Inflammatory macrophage (primary cell): ENCODE results near the gene OIP5.
A peak's percentile ranks its signal among the peaks of the same experiment; 100 is the strongest.
"Not testable (repeated sequence)": the region's sequence is repeated elsewhere in the genome, so short reads cannot be mapped to it uniquely, and the experiment has no call there.

Experiments used
- DNase-seq, 2 donors: peaks; one replicate each; pipeline ENCODE4 v3.0.0-alpha.2; 2020 to 2022

The OIP5 gene

DNA sequence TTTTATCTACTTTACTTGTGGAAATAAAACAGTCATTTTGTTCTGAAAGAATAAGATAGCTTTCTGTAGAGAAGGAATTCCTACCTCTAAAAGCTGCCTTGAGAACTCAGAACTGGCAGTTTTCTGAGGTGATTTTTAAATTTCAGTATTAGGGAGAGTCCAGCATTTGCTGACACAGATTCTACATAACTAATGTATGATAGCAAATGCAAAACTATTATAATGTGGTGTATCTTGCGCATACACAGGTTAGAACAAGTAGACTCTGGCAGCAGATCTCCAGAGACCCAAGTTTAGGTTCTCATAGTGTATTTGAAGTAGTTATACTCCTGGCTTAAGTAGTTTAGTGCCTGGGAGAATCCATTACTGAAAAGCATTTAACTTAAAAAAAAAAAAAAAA lies 30.8 kb downstream of the OIP5 start:
- no peak for DNase-seq

DNA sequence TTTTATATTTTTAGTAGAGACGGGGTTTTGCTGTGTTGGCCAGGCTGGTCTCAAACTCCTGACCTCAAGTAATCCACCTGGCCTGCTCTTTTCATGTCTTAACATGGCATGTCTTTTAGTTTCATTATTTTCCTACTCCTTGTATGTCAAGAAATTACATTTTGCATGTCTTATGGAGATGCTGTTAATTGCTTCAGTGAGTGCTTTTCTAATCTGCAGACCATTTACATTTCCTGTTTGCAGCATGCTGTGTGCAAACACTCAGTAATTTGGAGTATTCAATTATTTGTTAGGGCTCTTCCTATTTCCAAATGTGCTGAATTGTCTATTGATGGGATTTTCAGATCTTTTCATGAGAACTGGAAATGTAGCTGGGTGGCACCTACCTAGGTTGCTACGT lies 31.3 kb downstream of the OIP5 start:
- not testable (repeated sequence) for DNase-seq

DNA sequence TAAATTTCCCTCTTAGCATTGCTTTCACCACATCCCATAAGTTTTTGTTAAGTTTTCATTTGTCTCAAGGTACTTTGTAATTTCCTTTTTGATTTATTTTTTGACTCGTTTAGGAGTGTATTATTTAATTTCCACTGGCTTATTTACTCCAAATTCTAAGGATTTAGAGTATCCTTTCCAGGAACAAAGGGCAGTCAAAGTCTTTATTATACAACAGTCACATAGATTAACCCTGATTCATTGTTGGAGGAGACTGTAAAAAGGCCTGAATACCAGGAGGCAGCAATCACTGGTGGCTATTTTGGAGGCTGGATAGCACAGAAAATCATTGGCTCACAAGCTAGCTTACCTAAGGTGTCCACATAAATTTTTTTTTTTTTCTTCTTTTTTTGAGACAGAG lies 39.9 kb downstream of the OIP5 start:
- no peak for DNase-seq

DNA sequence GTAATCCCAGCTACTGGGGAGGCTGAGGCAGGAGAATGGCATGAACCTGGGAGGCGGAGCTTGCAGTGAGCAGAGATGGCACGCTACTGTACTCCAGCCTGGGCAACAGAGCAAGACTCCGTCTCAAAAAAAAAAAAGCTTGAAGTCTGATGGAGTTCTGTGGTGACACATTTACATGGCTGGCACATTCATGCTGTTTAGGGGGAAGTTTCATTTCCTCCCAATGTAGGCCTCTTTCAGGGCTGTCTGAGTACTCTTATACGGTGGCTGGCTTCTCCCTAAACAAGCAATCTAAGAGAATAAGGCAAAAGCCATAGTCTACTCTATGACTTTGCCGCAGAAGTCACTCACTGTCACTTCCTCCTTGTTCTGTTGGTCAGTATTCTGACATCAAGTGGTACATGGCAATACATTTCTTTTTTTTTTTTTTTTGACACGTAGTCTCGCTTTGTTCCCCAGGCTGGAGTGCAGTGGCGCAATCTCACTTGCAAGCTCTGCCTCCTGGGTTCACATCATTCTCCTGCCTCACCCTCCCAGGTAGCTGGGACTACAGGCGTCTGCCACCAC lies 41.2 kb downstream of the OIP5 start:
- DNase-seq = peak; percentile 80 to 89

DNA sequence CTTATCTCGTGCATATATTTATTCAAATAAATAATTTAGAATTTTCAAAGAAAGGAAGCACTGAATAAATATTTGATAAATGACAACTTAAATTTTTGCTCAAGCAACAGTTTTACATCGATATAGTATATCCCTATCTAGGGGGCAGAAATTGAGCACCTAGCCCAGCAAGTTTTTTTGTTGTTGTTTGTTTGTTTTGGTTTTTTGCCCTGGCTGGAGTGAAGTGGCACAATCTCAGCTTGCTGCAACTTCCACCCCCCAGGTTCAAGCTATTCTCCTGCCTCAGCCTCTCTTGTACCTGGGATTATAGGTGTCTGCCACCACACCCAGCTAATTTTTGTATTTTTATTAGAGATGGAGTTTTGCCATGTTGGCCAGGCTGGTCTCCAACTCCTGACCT lies 42.4 kb downstream of the OIP5 start:
- no peak for DNase-seq

DNA sequence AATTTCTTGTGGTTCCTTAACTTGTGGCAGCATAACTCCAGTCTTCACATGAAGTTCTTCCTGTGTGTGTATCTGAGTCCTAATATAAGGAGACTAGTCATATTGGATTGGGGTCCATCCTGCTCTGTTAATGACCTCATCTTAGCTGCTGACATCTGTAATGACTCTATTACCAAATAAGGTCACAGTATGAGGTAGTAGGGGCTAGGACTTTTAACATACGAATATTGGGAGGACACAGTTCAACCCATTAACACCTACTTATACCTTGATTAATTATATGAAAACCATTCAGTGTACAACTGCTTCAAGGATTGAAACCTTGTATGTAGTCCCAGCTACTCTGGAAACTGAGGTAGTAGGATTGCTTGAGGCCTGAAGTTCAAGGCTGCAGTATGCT lies 43.9 kb downstream of the OIP5 start:
- DNase-seq = peak in 1 of 2 donors; percentile 4

DNA sequence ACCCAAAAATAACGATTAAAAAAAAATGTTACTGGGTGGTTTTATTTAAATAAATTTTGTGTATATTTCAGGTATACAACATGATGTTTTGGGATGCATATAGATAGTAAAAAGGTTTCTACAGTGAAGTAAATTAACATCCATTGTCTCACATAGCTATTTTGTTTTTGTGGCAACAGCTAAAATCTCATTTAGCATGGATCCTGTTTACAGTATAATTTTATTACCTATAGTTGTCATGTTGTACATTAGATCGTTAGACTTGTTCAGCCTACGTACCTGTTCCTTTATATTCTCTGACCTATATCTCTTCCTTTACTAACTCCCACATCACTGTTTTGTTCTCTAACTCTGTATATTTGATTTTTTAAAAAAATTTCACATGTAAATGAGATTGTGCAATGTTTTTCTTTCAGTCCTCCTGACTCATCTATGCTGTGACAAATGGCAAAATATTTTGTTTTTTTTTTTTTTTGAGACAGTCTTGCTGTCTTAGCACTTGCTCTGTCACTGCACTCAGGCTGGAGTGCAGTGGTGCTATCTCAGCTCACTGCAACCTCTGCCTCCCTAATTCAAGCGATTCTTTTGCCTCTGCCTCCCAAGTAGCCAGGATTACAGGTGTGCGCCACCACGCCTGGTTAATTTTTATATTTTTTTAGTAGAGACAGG lies 45.6 kb downstream of the OIP5 start:
- peak; percentile 25 to 71 for DNase-seq

DNA sequence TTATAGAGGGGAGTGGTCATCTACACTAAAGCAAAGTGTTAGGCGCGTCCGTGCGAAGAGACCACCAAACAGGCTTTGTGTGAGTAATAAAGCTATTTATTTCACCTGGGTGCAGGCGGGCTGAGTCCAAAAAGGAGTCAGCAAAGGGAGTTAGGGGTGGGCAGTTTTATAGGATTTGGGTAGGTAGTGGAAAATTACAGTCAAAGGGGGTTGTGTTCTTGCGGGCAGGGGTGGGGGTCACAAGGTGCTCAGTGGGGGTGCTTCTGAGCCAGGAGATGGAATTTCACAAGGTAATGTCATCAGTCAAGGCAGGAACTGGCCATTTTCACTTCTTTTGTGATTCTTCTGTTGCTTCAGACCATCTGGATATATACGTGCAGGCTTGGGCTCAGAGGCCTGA lies 47.1 kb downstream of the OIP5 start:
- DNase-seq = no peak

DNA sequence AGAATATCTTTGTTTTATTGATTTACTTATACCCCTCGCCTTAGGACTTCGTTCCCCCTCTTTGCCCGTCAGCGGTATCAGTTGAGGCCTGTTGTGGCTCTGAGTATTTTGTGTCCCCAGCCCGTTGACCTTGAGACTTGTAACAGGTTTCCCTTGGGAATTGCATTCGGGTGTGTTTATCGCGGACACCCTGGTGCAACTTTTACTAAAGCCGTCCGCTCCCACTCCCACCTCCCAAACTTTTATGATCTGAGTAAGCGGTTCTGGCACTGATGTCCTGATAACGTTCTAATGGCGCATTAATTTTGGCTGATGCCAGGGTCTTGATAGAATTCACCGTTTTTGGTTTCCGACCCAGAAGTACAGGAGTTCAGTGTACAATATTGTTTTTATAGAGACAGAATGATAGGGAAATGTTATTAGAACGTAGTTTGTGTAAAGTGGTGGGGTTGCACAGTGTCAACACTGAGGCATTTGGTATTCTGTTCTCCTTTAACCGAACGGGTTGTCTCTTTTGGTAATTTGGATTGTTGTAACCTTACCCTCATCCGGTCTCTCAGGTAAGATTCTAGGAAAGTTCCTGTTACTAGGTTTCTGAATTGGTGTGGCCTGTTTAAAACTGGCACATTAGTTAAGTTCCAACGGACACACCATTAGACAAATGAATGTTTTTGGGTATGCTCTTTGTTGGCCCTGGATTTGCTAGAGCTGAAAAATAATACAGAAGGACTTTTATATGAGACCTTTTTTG lies 47.8 kb downstream of the OIP5 start:
- no peak for DNase-seq

DNA sequence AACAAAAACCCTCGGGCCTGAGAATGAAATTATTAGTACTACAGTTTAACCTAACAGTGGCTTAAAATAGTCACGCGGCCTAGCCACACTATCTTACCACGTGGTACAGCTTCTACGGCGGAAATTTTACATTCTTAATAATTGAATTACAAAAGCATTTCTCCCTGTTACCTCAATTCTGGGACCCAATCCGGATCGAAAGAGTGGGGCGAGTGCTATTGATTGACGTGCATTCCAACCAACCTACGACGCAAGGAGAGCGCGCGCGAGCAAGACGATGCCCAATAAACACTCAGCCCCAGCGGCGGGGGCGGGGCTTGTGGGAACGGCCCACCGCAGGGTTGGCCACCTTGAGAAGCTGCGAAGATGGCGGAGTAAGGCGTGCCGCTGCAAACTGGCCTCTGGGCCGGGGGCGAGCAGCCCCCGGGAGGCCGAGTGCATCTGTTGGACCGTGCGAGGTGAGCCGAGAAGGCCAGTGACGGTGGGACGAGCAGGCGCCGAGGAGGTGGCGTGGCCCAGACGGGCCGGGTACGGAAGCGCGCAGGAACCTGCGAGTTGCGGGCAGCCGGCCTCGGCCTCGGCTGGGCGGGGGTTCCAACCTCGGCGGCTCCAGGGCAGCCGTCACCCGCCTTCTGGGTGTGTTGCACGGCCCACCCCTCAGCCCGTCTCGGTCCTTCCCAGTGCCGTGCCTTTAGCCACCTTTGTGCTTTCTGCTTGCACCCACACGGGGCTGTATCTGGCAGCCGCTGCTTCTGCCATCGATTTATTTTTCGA lies 48.6 kb downstream of the OIP5 start:
- DNase-seq = peak; percentile 100

DNA sequence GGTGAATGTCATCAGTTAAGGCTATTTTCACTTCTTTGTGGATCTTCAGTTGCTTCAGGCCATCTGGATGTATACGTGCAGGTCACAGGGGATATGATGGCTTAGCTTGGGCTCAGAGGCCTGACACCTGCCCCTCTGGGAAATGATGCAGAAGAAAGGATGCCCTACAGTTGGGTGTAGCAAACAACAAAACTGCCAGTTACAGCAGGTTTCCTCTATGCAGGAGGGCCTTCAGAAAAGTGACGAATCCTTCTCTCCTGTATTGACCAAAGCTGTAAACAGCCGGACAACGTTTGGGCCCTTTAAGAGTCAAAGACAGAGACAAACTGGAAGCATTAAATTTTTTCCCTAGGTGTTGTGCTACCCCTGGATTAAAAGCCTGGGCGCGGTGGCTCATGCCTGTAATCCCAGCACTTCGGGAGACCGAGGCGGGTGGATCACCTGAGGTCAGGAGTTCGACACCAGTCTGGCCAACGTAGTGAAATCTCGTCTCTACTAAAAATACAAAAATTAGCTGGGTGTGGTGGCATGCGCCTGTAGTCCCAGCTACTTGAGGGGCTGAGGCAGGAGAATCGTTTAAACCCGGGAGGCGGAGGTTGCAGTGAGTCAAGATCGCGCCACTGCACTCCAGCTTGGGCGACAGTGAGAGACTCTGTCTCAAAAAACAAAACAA lies 49.3 kb downstream of the OIP5 start:
- not testable (repeated sequence) for DNase-seq

DNA sequence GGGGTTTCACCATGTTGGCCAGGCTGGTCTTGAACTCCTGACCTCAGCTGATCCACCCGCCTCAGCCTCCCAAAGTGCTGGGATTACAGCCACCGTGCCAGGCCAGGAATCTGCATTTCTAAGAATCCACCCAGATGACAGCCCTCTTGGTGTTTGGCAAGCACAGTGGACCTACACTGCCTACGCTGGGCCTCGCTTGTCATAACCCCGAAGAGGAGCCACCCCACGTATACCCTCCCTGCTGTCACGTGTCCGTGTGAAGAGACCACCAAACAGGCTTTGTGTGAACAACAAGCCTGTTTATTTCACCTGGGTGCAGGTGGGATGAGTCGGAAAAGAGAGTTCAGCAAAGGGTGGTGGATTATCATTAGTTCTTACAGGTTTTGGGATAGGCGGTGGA lies 50.0 kb downstream of the OIP5 start:
- DNase-seq = not testable (repeated sequence)

DNA sequence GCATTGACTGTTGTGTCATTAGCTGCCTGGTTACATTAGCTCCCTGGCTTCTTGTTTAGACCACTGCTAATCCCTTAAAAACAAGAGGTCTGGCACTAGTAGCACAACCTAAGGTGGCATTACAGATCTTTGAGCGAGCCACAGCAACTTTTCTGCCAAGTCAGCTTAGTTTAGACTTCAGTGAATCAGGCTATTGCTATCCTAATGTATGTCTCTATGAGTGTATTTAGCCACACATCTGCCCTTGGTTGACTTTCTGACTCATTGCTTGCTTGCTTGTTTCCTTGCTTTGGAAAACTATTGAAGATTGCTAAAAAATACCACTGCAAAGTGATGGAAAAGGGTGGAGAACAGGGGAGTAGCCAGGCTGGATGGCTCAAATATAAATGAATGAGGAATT lies 51.2 kb downstream of the OIP5 start:
- DNase-seq = no peak

DNA sequence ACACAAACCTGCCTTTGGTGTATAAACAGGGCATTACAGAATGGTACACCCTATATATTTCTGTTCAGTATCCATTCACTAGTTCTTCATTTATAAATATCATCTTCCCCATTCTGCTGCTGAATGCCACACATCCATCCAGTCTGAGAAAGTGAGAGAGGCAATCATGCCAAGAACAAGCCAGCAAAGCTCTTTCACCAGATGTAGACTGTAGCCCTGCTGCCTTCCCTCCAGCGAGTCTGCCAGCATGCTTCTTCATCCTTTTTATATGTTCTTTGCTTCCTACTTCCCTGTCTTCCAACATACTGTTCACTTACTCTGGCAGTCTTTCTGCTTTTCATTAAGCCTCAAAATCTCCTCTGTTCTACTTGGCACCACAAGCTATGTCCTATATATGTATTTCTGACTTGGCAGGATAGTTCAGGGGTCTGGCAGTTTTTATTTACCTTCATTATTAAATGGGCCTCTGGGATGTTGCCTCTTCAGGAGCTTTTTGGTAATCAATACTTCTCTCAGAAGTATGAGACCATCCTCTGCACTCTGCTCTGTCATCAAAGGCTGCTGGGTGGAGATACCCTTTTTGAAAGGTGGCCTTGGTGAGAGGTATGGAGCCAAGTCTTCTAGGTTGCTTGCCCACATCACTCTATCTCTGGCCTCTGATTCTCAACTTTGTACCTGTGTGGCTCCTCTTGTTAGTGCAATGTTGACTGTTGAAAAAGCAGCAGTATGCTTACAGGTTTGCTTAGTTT lies 52.7 kb downstream of the OIP5 start:
- no peak for DNase-seq

DNA sequence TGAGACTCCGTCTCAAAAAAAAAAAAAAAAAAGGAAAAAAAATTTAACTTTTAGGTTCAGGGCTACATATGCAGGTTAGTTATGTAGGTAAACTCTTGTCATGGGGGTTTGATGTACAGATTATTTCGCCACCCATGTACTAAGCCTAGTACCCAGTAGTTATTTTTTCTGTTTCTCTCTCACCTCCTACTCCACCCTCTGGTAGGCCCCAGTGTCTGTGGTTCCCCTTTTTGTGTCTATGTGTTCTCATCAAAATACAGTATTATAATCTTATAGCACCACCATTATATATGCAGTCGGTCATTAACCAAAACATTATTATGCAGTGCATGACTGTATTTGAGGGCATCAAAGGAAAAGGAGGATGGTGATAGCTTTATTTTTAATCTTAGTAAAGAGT lies 54.1 kb downstream of the OIP5 start:
- DNase-seq = peak in 1 of 2 donors; percentile 20

DNA sequence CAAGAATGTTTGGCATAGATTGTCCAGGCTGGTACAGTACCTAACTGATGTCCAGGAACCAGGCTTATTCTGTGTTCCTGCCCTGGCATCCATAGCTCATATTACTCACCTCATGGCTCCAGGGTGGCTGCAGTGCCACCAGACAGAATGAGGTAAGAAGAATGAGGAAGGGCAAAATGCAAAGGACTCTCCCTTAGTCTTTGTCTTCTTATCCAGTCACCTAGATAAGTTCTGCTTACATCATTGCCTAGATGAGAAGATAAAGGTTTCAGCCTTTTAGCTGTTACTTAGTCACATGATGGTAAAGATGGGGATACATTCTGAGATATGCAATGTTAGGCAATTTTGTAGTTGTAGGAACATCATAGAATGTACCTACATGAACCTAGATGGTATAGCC lies 55.6 kb downstream of the OIP5 start:
- DNase-seq = no peak

DNA sequence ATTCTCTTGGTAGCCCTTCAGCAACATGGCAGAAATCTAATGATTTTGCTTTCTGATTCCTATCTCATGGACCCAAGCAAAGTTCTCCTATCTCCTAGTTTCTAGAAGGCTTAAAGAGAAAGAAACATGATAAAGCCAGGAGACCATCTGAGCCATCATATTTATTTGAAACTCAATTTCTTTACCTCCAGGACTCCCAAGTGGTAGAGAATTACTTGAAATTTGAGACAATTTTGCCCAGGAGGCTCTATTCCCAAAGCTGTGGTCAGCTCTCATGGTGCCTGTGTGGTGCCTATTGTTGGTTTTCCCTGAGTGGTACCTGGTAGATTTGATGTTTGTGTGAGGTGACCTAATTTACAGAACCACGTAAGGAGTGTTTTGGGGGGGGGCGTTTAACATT lies 62.5 kb downstream of the OIP5 start:
- DNase-seq = no peak

DNA sequence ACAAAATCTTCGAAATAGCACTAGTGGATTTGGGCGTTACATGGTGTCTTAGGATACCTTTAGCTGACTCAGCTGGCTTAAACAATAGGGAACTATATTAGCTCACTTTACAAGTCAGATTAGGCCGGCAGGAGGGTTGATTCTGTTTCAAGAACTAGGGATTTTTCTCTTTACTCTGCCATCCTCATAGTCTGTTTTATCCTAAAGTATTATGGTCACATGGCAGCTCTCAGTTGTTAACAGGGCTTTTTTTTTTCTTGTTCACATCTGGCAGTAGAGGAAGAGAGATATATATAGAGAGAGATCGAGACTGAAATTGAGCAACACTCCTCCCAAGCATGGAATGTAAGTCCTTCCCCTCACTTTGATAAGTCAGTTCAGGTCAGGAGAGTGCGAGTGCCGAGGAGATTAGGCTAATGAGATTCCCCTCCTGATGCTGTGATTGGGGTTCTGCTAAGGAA lies 68.5 kb downstream of the OIP5 start:
- DNase-seq = peak; percentile 21 to 47

DNA sequence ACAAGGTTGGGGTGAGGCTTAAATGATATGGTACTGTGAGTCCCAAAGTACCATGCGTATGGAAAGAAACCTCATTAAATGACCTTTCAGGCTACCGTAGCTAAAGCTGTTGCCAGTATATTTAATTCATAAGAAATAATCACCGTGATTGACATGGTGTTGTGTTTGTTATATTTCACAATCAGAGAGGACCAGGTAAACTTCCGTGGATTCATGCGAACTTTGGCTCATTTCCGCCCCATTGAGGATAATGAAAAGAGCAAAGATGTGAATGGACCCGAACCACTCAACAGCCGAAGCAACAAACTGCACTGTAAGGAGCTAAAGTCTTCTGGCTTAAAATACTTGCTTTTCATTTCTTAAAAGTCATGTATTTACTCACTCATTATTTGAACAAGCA lies 69.8 kb downstream of the OIP5 start:
- no peak for DNase-seq

DNA sequence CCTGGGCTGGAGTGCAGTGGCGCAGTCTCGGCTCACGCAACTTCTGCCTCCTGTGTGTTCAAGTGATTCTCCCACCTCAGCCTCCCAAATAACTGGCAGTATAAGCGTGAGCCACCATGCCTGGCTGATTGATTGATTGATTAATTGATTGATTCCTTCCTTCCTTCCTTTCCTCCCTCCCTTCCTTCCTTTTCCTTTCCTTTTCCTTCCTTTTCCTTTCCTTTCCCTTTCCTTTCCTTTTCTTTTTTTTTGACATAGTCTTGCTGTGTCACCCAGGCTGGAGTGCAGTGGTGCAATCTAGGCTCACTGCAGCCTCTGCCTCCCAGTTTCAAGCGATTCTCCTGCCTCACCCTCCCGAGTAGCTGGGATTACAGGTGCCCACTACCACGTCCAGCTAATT lies 71.5 kb downstream of the OIP5 start:
- not testable (repeated sequence) for DNase-seq

DNA sequence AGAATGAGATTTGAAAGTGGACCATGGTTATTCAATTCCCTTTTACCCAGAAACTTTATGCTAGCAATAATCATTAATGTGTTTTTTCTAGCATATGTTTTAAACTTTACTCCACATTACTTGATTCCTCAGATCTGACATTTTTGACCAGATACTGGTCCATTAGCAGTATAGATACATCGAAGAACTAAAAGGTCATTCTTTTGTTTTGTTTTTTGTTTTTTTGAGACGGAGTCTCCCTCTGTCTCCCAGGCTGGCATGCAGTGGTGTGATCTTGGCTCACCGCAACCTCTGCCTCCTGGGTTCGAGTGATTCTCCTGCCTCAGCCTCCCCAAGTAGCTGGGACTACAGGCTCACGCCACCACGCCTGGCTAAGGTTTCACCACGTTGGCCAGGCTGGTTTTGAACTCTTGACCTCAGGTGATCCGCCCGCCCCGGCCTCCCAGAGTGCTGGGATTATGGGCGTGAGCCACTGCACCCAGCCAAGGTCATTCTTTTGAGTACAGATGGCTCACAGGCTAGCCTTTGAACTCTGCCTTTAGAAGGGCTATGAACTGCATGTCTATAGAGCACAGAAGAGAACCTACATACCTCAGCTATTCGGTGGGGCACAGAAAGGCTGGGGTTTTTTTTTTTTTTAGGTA lies 72.7 kb downstream of the OIP5 start:
- DNase-seq = no peak
